ENCODE results near the gene SEC23IP. TPM values are rescaled to one million over a fixed set of nuclear protein-coding genes. Genes with fewer than 3 reads are reported as not detected.

The SEC23IP gene
- total and polyA plus RNA-seq, 2 donors (not counting 3 experiments of a cell fraction or from before 2014, with no cell fraction given): 30.9 to 83.1 TPM

DNA sequence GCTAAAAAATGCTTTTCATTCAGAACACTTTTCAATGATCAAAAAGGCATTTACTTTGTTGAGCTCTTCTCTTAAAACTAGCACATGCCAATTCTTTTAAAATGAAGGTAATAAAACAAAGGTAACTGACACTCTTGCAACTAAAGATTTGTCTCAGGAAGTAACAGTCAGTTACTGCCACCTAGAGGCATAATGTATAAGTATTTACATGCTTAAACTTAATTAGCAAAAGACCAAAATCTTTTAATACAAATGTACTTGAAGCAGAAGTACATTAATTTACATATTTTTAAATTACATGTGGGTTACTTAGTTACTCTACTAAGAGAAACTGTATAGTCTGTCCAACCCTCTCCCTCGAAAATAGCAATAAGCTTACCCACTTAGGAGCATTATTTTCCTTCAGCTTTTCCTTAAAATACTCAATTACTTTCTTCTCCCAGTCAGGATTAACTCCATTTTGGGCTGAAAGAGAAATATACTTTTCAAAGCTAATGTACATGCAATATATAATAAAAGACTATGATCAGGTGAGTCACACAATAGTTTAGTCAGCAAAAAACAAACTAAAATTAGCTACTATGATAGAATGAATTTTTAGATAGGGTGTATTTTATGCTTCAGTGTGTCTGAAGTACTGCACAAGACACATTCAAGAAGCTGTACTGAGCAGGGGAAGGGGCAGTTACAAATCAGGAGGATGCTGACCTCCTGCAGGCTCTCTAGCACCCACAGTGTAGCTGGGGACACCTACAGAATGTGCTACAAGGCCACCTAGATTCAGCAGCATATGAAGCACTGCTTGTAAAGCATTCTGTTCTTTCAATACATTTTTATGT, 32.9 kb upstream of the SEC23IP start:
- BruUV-seq (replicated peaks): no TSS peak
- peaks cover 2 to 10% of the 10 kb centered on the region in 2 experiments for H3K36me3 ChIP-seq (ENCODE audit: control insufficient read depth in 2 of 2, extremely low read depth in 1 of 2, insufficient read depth in 2 of 2, low read length in 2 of 2)
- H4K20me1 ChIP-seq (replicated peaks; ENCODE audit: control insufficient read depth, extremely low read depth, insufficient read depth, low read length): no peaks in the 10 kb centered on the region
- no peak overlapping the region for H3K9ac ChIP-seq (replicated peaks; ENCODE audit: extremely low read depth, insufficient read depth, low read length)
- DNase-seq (ENCODE audit: low read depth, low spot score): peak; percentile 74
- H3K4me3 ChIP-seq (replicated peaks in 1 of 3; ENCODE audit: insufficient read depth in 1 of 3, low read depth in 1 of 3, low read length in 3 of 3): no peak overlapping the region
- H3K9me3 ChIP-seq (replicated peaks; ENCODE audit: control insufficient read depth, insufficient read depth, low read length): no peaks in the 10 kb centered on the region
- dilution Hi-C loops (cut with MboI; ENCODE audit: extremely low pct_ligation_motif_present, low sequenced_read_pairs) (no loop called here), intact Hi-C loops (cut with micrococcal nuclease) (loop anchor here (1.0 kb wide), 3 partner anchors 109 to 251 kb away; no protein-coding TSS in a partner anchor)
- peaks cover 5% of the 10 kb centered on the region for H3K4me1 ChIP-seq (ENCODE audit: control insufficient read depth, extremely low read depth, insufficient read depth, low read length)
- H2AFZ ChIP-seq (ENCODE audit: low read depth, low read length): no peak overlapping the region
- peaks cover 67% of the 10 kb centered on the region for H3K79me2 ChIP-seq (ENCODE audit: control insufficient read depth, insufficient read depth, low read length)
- no peak overlapping the region for H3K4me2 ChIP-seq (ENCODE audit: insufficient read depth, low read length)
- H3K27ac ChIP-seq (ENCODE audit: insufficient read depth, low read depth, low read length): no peak overlapping the region
- no peaks in the 10 kb centered on the region for H3K27me3 ChIP-seq (ENCODE audit: control insufficient read depth in 2 of 2, insufficient read depth in 2 of 2, low read length in 2 of 2)
- TF ChIP-seq GATA2 (IDR thresholded peaks at IDR 0.05; ENCODE audit: insufficient read depth, insufficient read length, low read depth, low read length): no peak
- TF ChIP-seq, protein P1, sequence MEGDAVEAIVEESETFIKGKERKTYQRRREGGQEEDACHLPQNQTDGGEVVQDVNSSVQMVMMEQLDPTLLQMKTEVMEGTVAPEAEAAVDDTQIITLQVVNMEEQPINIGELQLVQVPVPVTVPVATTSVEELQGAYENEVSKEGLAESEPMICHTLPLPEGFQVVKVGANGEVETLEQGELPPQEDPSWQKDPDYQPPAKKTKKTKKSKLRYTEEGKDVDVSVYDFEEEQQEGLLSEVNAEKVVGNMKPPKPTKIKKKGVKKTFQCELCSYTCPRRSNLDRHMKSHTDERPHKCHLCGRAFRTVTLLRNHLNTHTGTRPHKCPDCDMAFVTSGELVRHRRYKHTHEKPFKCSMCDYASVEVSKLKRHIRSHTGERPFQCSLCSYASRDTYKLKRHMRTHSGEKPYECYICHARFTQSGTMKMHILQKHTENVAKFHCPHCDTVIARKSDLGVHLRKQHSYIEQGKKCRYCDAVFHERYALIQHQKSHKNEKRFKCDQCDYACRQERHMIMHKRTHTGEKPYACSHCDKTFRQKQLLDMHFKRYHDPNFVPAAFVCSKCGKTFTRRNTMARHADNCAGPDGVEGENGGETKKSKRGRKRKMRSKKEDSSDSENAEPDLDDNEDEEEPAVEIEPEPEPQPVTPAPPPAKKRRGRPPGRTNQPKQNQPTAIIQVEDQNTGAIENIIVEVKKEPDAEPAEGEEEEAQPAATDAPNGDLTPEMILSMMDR (IDR thresholded peaks at IDR 0.05; ENCODE audit: extremely low read depth in 1 of 2, insufficient read depth in 1 of 2, low read depth in 1 of 2, low read length in 2 of 2): peak; percentile 27 to 36
- POLR2A ChIA-PET: interaction anchor here (1.0 to 1.6 kb wide), 2 partner anchors 13 to 109 kb away, joined by 3 to 5 read pairs; partner anchors contain the start of gene MCMBP
- CTCF ChIA-PET: interaction anchor here (0.7 to 8.1 kb wide), 45 partner anchors 8 to 660 kb away, joined by 3 to 280 read pairs (median 5); partner anchors contain the start of genes INPP5F, MCMBP and SEC23IP
- H3K9me1 ChIP-seq (replicated peaks; ENCODE audit: control insufficient read depth, extremely low read depth, insufficient read depth, low read length): no peaks in the 10 kb centered on the region
- no peak for FAIRE-seq

Measured in endothelial cell of umbilical vein (primary cell).